ENCODE data around the gene PLCL1. TPM values are rescaled to one million over a fixed set of nuclear protein-coding genes. Genes with fewer than 3 reads are reported as not detected.

The PLCL1 gene
- total and polyA plus RNA-seq, 2 donors (not counting 3 experiments of a cell fraction or from before 2014, with no cell fraction given) = 0.79 to 3.4 TPM

GRCh38 chr2:198052741-198053140, 248.3 kb downstream of the PLCL1 start:
- BruUV-seq (replicated peaks) = no TSS peak
- Histone ChIP-seq H3K9ac (replicated peaks; ENCODE audit: extremely low read depth, insufficient read depth, low read length) (no peak overlapping the region), H3K27me3 (ENCODE audit: control insufficient read depth in 2 of 2, insufficient read depth in 2 of 2, low read length in 2 of 2) (no peaks in the 10 kb centered on the region), H3K4me3 (replicated peaks in 1 of 3; ENCODE audit: insufficient read depth in 1 of 3, low read depth in 1 of 3, low read length in 3 of 3) (no peak overlapping the region), H4K20me1 (replicated peaks; ENCODE audit: control insufficient read depth, extremely low read depth, insufficient read depth, low read length) (no peaks in the 10 kb centered on the region), H2AFZ (ENCODE audit: low read depth, low read length) (no peak overlapping the region), H3K27ac (ENCODE audit: insufficient read depth, low read depth, low read length) (no peak overlapping the region), H3K4me1 (ENCODE audit: control insufficient read depth, extremely low read depth, insufficient read depth, low read length) (peaks cover 4% of the 10 kb centered on the region), H3K4me2 (ENCODE audit: insufficient read depth, low read length) (no peak overlapping the region), H3K79me2 (ENCODE audit: control insufficient read depth, insufficient read depth, low read length) (no peaks in the 10 kb centered on the region), H3K9me3 (replicated peaks; ENCODE audit: control insufficient read depth, insufficient read depth, low read length) (no peaks in the 10 kb centered on the region), H3K9me1 (replicated peaks; ENCODE audit: control insufficient read depth, extremely low read depth, insufficient read depth, low read length) (no peaks in the 10 kb centered on the region), H3K36me3 (ENCODE audit: control insufficient read depth in 2 of 2, extremely low read depth in 1 of 2, insufficient read depth in 2 of 2, low read length in 2 of 2) (no peaks in the 10 kb centered on the region)
- TF ChIP-seq GATA2 (IDR thresholded peaks at IDR 0.05; ENCODE audit: insufficient read depth, insufficient read length, low read depth, low read length) = no peak
- FAIRE-seq (no peak), DNase-seq (ENCODE audit: low read depth, low spot score) (no peak)
- dilution Hi-C loops (cut with MboI; ENCODE audit: extremely low pct_ligation_motif_present, low sequenced_read_pairs) = no loop called here
- ChIA-PET CTCF (interaction anchor here (0.8 to 1.7 kb wide), 11 partner anchors 27 to 252 kb away, joined by 3 to 7 read pairs (median 4); partner anchors contain the start of gene PLCL1), POLR2A (no interaction called here)
- intact Hi-C loops (cut with micrococcal nuclease) = loop anchor here (5.0 kb wide), 1 partner anchor 245 kb away; no protein-coding TSS in a partner anchor

- ChIA-PET POLR2A (no interaction called here), CTCF (interaction anchor here (0.8 to 1.7 kb wide), 11 partner anchors 26 to 253 kb away, joined by 3 to 7 read pairs (median 4); partner anchors contain the start of gene PLCL1)
- no TSS peak for BruUV-seq (replicated peaks)
- H3K9me3 ChIP-seq (replicated peaks; ENCODE audit: control insufficient read depth, insufficient read depth, low read length) = no peaks in the 10 kb centered on the region
- intact Hi-C loops (cut with micrococcal nuclease) = loop anchor here (5.0 kb wide), 1 partner anchor 244 kb away; no protein-coding TSS in a partner anchor
- dilution Hi-C loops (cut with MboI; ENCODE audit: extremely low pct_ligation_motif_present, low sequenced_read_pairs) = no loop called here
- no peaks in the 10 kb centered on the region for H3K36me3 ChIP-seq (ENCODE audit: control insufficient read depth in 2 of 2, extremely low read depth in 1 of 2, insufficient read depth in 2 of 2, low read length in 2 of 2)
- FAIRE-seq = no peak
- no peaks in the 10 kb centered on the region for H3K9me1 ChIP-seq (replicated peaks; ENCODE audit: control insufficient read depth, extremely low read depth, insufficient read depth, low read length)
- no peaks in the 10 kb centered on the region for H3K79me2 ChIP-seq (ENCODE audit: control insufficient read depth, insufficient read depth, low read length)
- H3K4me2 ChIP-seq (ENCODE audit: insufficient read depth, low read length) = no peak overlapping the region
- TF ChIP-seq MYC (IDR thresholded peaks at IDR 0.05; ENCODE audit: low read depth, low read length) (no peak), GATA2 (IDR thresholded peaks at IDR 0.05; ENCODE audit: insufficient read depth, insufficient read length, low read depth, low read length) (no peak), CTCF (IDR thresholded peaks at IDR 0.05; ENCODE audit: extremely low read depth in 1 of 2, insufficient read depth in 1 of 2, low read depth in 1 of 2, low read length in 2 of 2) (no peak), JUN (IDR thresholded peaks at IDR 0.05; ENCODE audit: borderline replicate concordance, insufficient read depth, insufficient read length, low read depth) (no peak), POLR2AphosphoS5 (IDR thresholded peaks at IDR 0.05; ENCODE audit: insufficient read depth, low read depth, low read length) (no peak), FOS (IDR thresholded peaks at IDR 0.05; ENCODE audit: borderline replicate concordance, insufficient read depth, low read length) (no peak), EZH2 (IDR thresholded peaks at IDR 0.05; ENCODE audit: borderline replicate concordance, low read depth, low read length, severe bottlenecking) (no peak), POLR2A (IDR thresholded peaks at IDR 0.05; ENCODE audit: low read depth, low read length) (no peak)
- H3K27me3 ChIP-seq (ENCODE audit: control insufficient read depth in 2 of 2, insufficient read depth in 2 of 2, low read length in 2 of 2) = no peaks in the 10 kb centered on the region
- no peak for DNase-seq (ENCODE audit: low read depth, low spot score)
- H3K27ac ChIP-seq (ENCODE audit: insufficient read depth, low read depth, low read length) = no peak overlapping the region
- H3K4me3 ChIP-seq (replicated peaks in 1 of 3; ENCODE audit: insufficient read depth in 1 of 3, low read depth in 1 of 3, low read length in 3 of 3) = no peak overlapping the region
- no peak overlapping the region for H3K9ac ChIP-seq (replicated peaks; ENCODE audit: extremely low read depth, insufficient read depth, low read length)
- H2AFZ ChIP-seq (ENCODE audit: low read depth, low read length) = no peak overlapping the region
- H3K4me1 ChIP-seq (ENCODE audit: control insufficient read depth, extremely low read depth, insufficient read depth, low read length) = peaks cover 4% of the 10 kb centered on the region
- no peaks in the 10 kb centered on the region for H4K20me1 ChIP-seq (replicated peaks; ENCODE audit: control insufficient read depth, extremely low read depth, insufficient read depth, low read length)
Observed at GRCh38 chr2:198053148-198053547, 248.8 kb downstream of the PLCL1 start.
